T1000 (cell line): ENCODE measurements around the gene SPATA31A5.
"Not testable (repeated sequence)": the region's sequence is repeated elsewhere in the genome, so short reads cannot be mapped to it uniquely, and the experiment has no call there.

Source experiments
- DNase-seq: peaks from one replicate; lab custom pipeline; 2025; ENCODE audit warnings: mixed read lengths; lab: John Stamatoyannopoulos, UW

SPATA31A5 gene

GRCh38 chr9:60914107-60914506 lies at the start of gene SPATA31A5:
SPATA31A5 (plus strand) TSS chr9:60914407; CDS start chr9:60914436, 29 bp downstream.
- not testable (repeated sequence) for DNase-seq

GRCh38 chr9:60962990-60963350 lies 48.8 kb downstream of the SPATA31A5 start:
- not testable (repeated sequence) for DNase-seq

GRCh38 chr9:60966382-60966781 lies 52.2 kb downstream of the SPATA31A5 start:
- DNase-seq = not testable (repeated sequence)
